WTC11 (cell line): ENCODE results near the gene MEF2B. TPM values are rescaled to one million over a fixed set of nuclear protein-coding genes. Genes with fewer than 3 reads are reported as not detected.

Experiments used
- ATAC-seq: fragments of 200-7000 bp; cut with Tn5 transposase; 2 replicates; pipeline ENCODE4 v1.10.0; 2021; ENCODE audit warnings: mild to moderate bottlenecking, moderate library complexity
- CTCF ChIA-PET: fragments of 300-600 bp; sonication (Branson Sonifier 250); formaldehyde crosslinking; loops from one replicate; lab custom pipeline; 2021; ENCODE audit warnings: antibody characterized with exemption; lab: Charles Lee
- POLR2A ChIA-PET: fragments of 350-600 bp; sonication (Branson Sonifier 250); formaldehyde crosslinking; loops from one replicate; lab custom pipeline; 2021; ENCODE audit warnings: antibody characterized with exemption; lab: Charles Lee
- DNase-seq: peaks from one replicate; pipeline ENCODE4 v3.0.0; 2021; ENCODE audit warnings: low spot score
- H3K27ac Mint-ChIP-seq: 2 replicates; pipeline ENCODE4 v1.8.0; 2021; ENCODE audit warnings: mixed read lengths
- H3K27me3 Mint-ChIP-seq: 2 replicates; pipeline ENCODE4 v1.8.0; 2021; ENCODE audit warnings: low read depth, mild to moderate bottlenecking, moderate library complexity, mixed read lengths
- H3K36me3 Mint-ChIP-seq: 2 replicates; pipeline ENCODE4 v1.8.0; 2021; ENCODE audit warnings: mixed read lengths
- H3K4me1 Mint-ChIP-seq: 2 replicates; pipeline ENCODE4 v1.8.0; 2022; ENCODE audit warnings: mixed read lengths
- H3K4me3 Mint-ChIP-seq: 2 replicates; pipeline ENCODE4 v1.8.0; 2021; ENCODE audit warnings: mild to moderate bottlenecking, moderate library complexity, mixed read lengths
- H3K9me3 Mint-ChIP-seq: 2 replicates; pipeline ENCODE4 v1.8.0; 2021; ENCODE audit warnings: mixed read lengths
- CREB1 ChIP-seq: sonication (generic); formaldehyde crosslinking; IDR thresholded peaks from 2 replicates; pipeline ENCODE4 v1.8.0; 2023; ENCODE audit warnings: mild to moderate bottlenecking, missing genetic modification reagents
- FOXJ3 ChIP-seq: sonication (generic); formaldehyde crosslinking; IDR thresholded peaks from 2 replicates; pipeline ENCODE4 v1.9.0; 2021; ENCODE audit warnings: missing genetic modification reagents, mild to moderate bottlenecking, borderline replicate concordance
- GABPB1 ChIP-seq: sonication (generic); formaldehyde crosslinking; IDR thresholded peaks from 2 replicates; pipeline ENCODE4 v1.8.1; 2023; ENCODE audit warnings: mild to moderate bottlenecking, missing genetic modification reagents
- NFE2L1 ChIP-seq: sonication (generic); formaldehyde crosslinking; IDR thresholded peaks from 2 replicates; pipeline ENCODE4 v1.8.1; 2023; ENCODE audit warnings: missing genetic modification reagents
- NFYB ChIP-seq: sonication (generic); formaldehyde crosslinking; conservative IDR thresholded peaks from 2 replicates; pipeline ENCODE4 v1.8.0; 2022; ENCODE audit warnings: low read depth, missing genetic modification reagents
- SMAD4 ChIP-seq: sonication (generic); formaldehyde crosslinking; IDR thresholded peaks from 2 replicates; pipeline ENCODE4 v1.8.0; 2022; ENCODE audit warnings: mild to moderate bottlenecking, missing genetic modification reagents
- SP1 ChIP-seq: sonication (generic); formaldehyde crosslinking; conservative IDR thresholded peaks from 2 replicates; pipeline ENCODE4 v1.8.1; 2022; ENCODE audit warnings: missing genetic modification reagents
- TEAD1 ChIP-seq: sonication (generic); formaldehyde crosslinking; IDR thresholded peaks from 2 replicates; pipeline ENCODE4 v1.8.0; 2022; ENCODE audit warnings: mild to moderate bottlenecking, missing genetic modification reagents
- total RNA-seq: library from RNA; stranded (reverse); gene quantifications from 3 replicates; pipeline ENCODE4 v1.2.3, GENCODE V29; 2021
- TF ChIP-seq, protein P1 (sequence below): fragments of 200-600 bp; IDR thresholded peaks from 2 replicates; pipeline ENCODE4 v1.8.0; 2022; ENCODE audit warnings: antibody characterized with exemption
- TF ChIP-seq, protein P2 (sequence below): sonication (generic); formaldehyde crosslinking; conservative IDR thresholded peaks from 2 replicates; pipeline ENCODE4 v1.8.1; 2022; ENCODE audit warnings: mild to moderate bottlenecking, missing genetic modification reagents
- TF ChIP-seq, protein P3 (sequence below): fragments of 250-450 bp; sonication (Bioruptor Pico); IDR thresholded peaks from 2 replicates; pipeline ENCODE4 v1.9.0; 2021; ENCODE audit warnings: mild to moderate bottlenecking, borderline replicate concordance
- TF ChIP-seq, protein P4 (sequence below): sonication (generic); formaldehyde crosslinking; IDR thresholded peaks from 2 replicates; pipeline ENCODE4 v1.8.1; 2022; ENCODE audit warnings: mild to moderate bottlenecking, moderate library complexity, missing genetic modification reagents
- TF ChIP-seq, protein P5 (sequence below): sonication (generic); formaldehyde crosslinking; IDR thresholded peaks from 2 replicates; pipeline ENCODE4 v1.8.0; 2022; ENCODE audit warnings: mild to moderate bottlenecking, missing genetic modification reagents
- TF ChIP-seq, protein P6 (sequence below): fragments of 250-450 bp; sonication (Bioruptor Pico); IDR thresholded peaks from 2 replicates; pipeline ENCODE4 v2.1.2; 2022; ENCODE audit warnings: mild to moderate bottlenecking, moderate library complexity

MEF2B gene
- total RNA-seq, 1 experiment from 2014 or later, result 1.7 TPM

DNA sequence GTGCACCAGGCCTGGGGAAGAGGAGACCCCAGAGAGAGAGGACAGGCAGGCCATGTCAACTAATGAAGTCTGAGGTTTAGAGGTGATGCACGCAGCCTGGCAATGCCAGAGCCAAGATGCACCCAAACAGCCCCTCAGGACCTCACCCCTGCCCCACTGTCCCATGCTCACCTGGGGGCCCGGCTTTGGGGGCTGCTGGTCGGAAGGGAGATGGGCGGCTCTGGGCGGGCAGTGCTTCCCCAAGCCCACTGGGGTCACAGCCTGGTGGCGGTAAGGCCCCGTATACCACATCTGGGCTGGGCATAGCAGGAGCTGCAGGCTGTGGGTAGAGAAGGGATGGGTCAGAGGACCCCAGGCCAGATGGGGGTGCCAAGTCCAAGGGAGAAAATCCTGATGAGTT lies 23.2 kb downstream of the MEF2B start:
- DNase-seq (no peak), ATAC-seq (no peak)
- no peak overlapping the region for H3K4me3 Mint-ChIP-seq
- H3K27ac Mint-ChIP-seq, result no peak overlapping the region
- peaks cover 23% of the 10 kb centered on the region for H3K27me3 Mint-ChIP-seq
- ChIA-PET CTCF (interaction anchor here (1.4 to 3.8 kb wide), 6 partner anchors 11 to 78 kb away, joined by 3 to 52 read pairs (median 10); partner anchors contain the start of gene MEF2B), POLR2A (interaction anchor here (1.2 kb wide), 1 partner anchor 14 kb away, joined by 3 read pairs; no protein-coding TSS in a partner anchor)
- H3K4me1 Mint-ChIP-seq, result no peaks in the 10 kb centered on the region
- no peaks in the 10 kb centered on the region for H3K36me3 Mint-ChIP-seq
- TF ChIP-seq NFYB, result no peak
- H3K9me3 Mint-ChIP-seq, result no peaks in the 10 kb centered on the region

DNA sequence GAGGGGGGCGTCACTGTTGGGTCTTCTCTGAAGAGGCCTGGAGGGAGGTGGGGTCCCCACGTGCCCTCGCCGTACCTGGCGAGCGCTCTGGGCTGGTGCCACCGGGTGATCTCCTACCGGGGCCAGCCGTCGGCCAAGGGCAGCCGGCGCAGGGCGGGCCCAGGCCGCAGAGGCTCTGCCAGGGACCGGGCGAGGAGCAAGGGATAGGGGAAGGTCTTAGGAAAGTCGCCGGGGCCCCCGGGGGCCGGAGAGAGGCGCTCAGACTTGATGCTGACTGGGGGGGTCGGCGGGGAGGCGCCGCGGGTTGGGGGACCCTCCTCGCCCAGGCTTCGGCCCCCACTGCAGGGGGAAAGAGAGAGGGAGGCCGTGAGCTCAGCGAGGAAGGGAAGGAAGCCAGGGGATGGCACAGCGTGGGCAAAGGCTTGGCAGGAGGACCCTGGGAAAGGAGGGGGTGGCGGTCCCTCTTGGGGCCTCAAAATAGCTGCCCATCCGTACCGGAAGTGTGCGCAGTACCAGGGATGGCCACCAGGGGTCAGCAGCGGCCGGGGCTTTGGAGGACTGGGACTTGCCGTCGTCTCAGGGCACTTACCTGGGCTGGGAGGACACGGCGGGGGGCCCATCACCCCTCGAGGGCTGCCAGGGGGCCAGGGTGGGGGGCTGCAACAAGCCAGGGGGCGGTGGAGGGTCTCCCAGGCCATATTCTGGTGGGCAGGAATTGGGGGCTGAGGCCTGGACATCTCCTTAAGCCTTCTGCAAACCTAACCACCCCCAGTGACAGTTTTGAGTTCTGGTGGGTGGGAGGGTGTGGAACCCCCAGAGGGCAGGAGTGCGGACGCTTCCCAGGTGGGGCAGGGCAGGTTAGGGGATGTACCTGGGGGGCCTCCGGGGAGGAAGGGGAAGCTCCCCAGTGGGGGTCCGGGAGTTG lies 24.1 kb downstream of the MEF2B start:
- no peaks in the 10 kb centered on the region for H3K9me3 Mint-ChIP-seq
- CTCF ChIA-PET, result interaction anchor here (0.5 to 3.8 kb wide), 32 partner anchors 9 to 1920 kb away, joined by 3 to 52 read pairs (median 4); partner anchors contain the start of genes BORCS8, MEF2B, NR2C2AP and RFXANK
- POLR2A ChIA-PET, result interaction anchor here (1.0 kb wide), 1 partner anchor 46 kb away, joined by 9 read pairs; the partner anchor contains the start of genes BORCS8 and RFXANK
- no peaks in the 10 kb centered on the region for H3K36me3 Mint-ChIP-seq
- TF ChIP-seq SP1 (CRISPR knock-in tag) (0 out of 2 replicates have a peak, but pooled peaks have one; percentile 37), SMAD4 (CRISPR knock-in tag) (no peak)
- TF ChIP-seq, protein P1, sequence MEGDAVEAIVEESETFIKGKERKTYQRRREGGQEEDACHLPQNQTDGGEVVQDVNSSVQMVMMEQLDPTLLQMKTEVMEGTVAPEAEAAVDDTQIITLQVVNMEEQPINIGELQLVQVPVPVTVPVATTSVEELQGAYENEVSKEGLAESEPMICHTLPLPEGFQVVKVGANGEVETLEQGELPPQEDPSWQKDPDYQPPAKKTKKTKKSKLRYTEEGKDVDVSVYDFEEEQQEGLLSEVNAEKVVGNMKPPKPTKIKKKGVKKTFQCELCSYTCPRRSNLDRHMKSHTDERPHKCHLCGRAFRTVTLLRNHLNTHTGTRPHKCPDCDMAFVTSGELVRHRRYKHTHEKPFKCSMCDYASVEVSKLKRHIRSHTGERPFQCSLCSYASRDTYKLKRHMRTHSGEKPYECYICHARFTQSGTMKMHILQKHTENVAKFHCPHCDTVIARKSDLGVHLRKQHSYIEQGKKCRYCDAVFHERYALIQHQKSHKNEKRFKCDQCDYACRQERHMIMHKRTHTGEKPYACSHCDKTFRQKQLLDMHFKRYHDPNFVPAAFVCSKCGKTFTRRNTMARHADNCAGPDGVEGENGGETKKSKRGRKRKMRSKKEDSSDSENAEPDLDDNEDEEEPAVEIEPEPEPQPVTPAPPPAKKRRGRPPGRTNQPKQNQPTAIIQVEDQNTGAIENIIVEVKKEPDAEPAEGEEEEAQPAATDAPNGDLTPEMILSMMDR, result peak; percentile 98
- no peak overlapping the region for H3K4me3 Mint-ChIP-seq
- peaks cover 31% of the 10 kb centered on the region for H3K27me3 Mint-ChIP-seq
- no peaks in the 10 kb centered on the region for H3K4me1 Mint-ChIP-seq
- DNase-seq (peak; percentile 94), ATAC-seq (peak; percentile 83)
- H3K27ac Mint-ChIP-seq, result no peak overlapping the region

DNA sequence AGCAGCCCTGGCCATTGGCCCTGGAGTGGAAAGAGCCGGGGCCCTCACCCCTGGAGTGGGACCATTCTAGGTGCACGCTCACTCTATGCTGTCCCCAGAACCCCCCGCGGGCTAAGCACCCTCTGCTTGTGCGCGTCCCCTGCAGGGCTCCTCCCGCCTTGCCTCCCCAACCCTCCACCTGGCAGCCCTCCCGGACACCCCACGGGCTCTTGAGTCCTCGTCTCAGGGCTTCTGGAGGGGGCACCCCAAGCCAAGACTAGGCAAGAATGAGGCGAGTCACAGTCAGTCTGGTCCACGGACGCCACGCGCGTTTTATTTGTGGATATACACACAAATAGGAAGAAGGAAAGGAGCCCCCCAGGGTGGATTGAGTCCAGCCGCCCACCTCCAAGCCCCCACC lies 24.8 kb downstream of the MEF2B start:
- no peaks in the 10 kb centered on the region for H3K9me3 Mint-ChIP-seq
- ChIA-PET POLR2A (interaction anchor here (1.0 kb wide), 1 partner anchor 46 kb away, joined by 9 read pairs; the partner anchor contains the start of genes BORCS8 and RFXANK), CTCF (interaction anchor here (0.5 to 3.8 kb wide), 29 partner anchors 8 to 94 kb away, joined by 3 to 52 read pairs (median 3); partner anchors contain the start of genes BORCS8, MEF2B, NR2C2AP and RFXANK)
- no peak overlapping the region for H3K4me3 Mint-ChIP-seq
- no peaks in the 10 kb centered on the region for H3K4me1 Mint-ChIP-seq
- peaks cover 37% of the 10 kb centered on the region for H3K27me3 Mint-ChIP-seq
- DNase-seq (no peak), ATAC-seq (no peak)
- TF ChIP-seq SMAD4 (CRISPR knock-in tag) (no peak), TEAD1 (no peak), FOXJ3 (CRISPR knock-in tag) (no peak)
- TF ChIP-seq, protein P2, sequence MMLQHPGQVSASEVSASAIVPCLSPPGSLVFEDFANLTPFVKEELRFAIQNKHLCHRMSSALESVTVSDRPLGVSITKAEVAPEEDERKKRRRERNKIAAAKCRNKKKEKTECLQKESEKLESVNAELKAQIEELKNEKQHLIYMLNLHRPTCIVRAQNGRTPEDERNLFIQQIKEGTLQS (CRISPR knock-in tag), result no peak
- TF ChIP-seq, protein P3, sequence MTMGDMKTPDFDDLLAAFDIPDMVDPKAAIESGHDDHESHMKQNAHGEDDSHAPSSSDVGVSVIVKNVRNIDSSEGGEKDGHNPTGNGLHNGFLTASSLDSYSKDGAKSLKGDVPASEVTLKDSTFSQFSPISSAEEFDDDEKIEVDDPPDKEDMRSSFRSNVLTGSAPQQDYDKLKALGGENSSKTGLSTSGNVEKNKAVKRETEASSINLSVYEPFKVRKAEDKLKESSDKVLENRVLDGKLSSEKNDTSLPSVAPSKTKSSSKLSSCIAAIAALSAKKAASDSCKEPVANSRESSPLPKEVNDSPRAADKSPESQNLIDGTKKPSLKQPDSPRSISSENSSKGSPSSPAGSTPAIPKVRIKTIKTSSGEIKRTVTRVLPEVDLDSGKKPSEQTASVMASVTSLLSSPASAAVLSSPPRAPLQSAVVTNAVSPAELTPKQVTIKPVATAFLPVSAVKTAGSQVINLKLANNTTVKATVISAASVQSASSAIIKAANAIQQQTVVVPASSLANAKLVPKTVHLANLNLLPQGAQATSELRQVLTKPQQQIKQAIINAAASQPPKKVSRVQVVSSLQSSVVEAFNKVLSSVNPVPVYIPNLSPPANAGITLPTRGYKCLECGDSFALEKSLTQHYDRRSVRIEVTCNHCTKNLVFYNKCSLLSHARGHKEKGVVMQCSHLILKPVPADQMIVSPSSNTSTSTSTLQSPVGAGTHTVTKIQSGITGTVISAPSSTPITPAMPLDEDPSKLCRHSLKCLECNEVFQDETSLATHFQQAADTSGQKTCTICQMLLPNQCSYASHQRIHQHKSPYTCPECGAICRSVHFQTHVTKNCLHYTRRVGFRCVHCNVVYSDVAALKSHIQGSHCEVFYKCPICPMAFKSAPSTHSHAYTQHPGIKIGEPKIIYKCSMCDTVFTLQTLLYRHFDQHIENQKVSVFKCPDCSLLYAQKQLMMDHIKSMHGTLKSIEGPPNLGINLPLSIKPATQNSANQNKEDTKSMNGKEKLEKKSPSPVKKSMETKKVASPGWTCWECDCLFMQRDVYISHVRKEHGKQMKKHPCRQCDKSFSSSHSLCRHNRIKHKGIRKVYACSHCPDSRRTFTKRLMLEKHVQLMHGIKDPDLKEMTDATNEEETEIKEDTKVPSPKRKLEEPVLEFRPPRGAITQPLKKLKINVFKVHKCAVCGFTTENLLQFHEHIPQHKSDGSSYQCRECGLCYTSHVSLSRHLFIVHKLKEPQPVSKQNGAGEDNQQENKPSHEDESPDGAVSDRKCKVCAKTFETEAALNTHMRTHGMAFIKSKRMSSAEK (CRISPR knock-in tag), result no peak
- H3K36me3 Mint-ChIP-seq, result no peaks in the 10 kb centered on the region
- H3K27ac Mint-ChIP-seq, result no peak overlapping the region

DNA sequence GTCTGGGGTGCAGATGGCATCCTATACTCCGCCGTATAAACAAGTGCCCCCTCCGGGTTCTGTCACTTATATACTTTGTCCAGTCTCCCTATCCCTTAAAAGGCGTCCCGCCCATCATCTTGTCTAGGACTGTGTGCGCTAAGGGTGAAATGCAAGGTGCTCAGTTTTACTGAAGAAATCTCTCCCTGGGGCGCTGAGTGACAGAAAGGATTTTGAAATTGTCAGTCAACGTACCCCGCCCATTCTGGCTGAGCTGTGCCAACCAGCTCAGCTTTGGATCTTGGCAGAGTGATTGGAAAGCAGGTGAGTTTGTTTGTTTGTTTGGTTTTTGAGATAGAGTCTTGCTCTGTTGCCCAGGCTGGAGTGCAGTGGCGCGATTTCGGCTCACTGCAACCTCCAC lies 27.7 kb downstream of the MEF2B start:
- no peaks in the 10 kb centered on the region for H3K36me3 Mint-ChIP-seq
- CTCF ChIA-PET, result interaction anchor here (0.5 to 1.6 kb wide), 2 partner anchors 15 to 22 kb away, joined by 5 to 6 read pairs; no protein-coding TSS in a partner anchor
- H3K4me3 Mint-ChIP-seq, result no peak overlapping the region
- H3K9me3 Mint-ChIP-seq, result 0 out of 2 replicates have a peak, but pooled peaks cover 4% of the 10 kb centered on the region
- H3K27me3 Mint-ChIP-seq, result peaks cover 50% of the 10 kb centered on the region
- H3K4me1 Mint-ChIP-seq, result peaks cover 9% of the 10 kb centered on the region
- no peak overlapping the region for H3K27ac Mint-ChIP-seq
- ATAC-seq (no peak), DNase-seq (no peak)
- POLR2A ChIA-PET, result no interaction called here
- TF ChIP-seq GABPB1 (CRISPR knock-in tag) (no peak), NFE2L1 (CRISPR knock-in tag) (no peak), CREB1 (CRISPR knock-in tag) (no peak)
- TF ChIP-seq, protein P4, sequence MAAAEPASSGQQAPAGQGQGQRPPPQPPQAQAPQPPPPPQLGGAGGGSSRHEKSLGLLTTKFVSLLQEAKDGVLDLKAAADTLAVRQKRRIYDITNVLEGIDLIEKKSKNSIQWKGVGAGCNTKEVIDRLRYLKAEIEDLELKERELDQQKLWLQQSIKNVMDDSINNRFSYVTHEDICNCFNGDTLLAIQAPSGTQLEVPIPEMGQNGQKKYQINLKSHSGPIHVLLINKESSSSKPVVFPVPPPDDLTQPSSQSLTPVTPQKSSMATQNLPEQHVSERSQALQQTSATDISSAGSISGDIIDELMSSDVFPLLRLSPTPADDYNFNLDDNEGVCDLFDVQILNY (CRISPR knock-in tag), result no peak
- TF ChIP-seq, protein P2 (CRISPR knock-in tag), result no peak
- TF ChIP-seq, protein P5, sequence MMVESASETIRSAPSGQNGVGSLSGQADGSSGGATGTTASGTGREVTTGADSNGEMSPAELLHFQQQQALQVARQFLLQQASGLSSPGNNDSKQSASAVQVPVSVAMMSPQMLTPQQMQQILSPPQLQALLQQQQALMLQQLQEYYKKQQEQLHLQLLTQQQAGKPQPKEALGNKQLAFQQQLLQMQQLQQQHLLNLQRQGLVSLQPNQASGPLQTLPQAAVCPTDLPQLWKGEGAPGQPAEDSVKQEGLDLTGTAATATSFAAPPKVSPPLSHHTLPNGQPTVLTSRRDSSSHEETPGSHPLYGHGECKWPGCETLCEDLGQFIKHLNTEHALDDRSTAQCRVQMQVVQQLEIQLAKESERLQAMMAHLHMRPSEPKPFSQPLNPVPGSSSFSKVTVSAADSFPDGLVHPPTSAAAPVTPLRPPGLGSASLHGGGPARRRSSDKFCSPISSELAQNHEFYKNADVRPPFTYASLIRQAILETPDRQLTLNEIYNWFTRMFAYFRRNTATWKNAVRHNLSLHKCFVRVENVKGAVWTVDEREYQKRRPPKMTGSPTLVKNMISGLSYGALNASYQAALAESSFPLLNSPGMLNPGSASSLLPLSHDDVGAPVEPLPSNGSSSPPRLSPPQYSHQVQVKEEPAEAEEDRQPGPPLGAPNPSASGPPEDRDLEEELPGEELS (CRISPR knock-in tag), result no peak
- TF ChIP-seq, protein P6, sequence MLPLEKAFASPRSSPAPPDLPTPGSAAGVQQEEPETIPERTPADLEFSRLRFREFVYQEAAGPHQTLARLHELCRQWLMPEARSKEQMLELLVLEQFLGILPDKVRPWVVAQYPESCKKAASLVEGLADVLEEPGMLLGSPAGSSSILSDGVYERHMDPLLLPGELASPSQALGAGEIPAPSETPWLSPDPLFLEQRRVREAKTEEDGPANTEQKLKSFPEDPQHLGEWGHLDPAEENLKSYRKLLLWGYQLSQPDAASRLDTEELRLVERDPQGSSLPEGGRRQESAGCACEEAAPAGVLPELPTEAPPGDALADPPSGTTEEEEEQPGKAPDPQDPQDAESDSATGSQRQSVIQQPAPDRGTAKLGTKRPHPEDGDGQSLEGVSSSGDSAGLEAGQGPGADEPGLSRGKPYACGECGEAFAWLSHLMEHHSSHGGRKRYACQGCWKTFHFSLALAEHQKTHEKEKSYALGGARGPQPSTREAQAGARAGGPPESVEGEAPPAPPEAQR (CRISPR knock-in tag), result no peak
